ENCODE results near the gene FBXO11.
"Not testable (repeated sequence)": the region's sequence is repeated elsewhere in the genome, so short reads cannot be mapped to it uniquely, and the experiment has no call there.

The FBXO11 gene

DNA sequence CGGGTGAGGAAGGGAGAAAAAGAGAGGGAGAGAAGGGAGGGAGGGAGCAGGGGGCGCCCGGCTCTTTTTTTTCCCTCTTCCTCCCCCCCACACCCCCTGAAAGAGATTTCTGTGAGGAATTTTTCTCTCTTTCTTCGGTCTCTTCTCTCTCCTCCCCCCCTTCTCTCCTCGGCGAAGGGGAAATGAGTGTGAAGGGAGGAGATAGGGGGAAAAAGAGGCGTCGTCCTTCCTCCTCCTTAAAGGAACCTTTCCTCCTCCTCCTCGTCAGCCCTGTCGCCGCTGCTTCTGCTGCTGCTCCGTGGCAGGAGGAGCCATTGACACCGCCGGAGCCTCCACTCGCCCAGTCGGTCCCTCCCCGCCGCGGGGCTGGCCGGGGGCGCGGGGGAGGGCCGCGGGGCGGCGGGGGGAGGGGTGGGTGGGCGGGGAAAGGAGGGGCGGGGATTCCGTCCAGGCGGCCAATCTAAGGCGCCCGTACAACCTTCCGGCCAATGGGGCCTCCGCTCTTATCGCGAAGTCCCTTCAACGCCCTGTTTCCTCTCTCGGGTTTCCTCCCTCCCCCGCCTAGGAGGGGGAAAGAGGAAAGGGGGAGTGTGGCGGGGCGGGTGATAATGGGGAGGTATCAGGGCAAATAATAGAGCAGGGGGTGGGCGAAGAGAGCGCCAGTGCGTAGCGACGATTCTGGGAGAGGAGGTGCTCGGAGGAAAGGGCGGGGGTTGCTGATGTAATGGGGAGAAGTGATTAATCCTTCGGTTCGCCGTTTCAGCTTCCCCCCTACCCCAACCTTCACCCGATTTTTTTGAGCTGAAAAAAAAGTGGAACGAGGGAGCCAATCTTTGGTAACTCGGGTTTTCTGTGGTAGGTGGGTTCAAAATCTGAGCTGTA, at the start of gene FBXO11:
Gene FBXO11 (minus strand): TSS at position 342 of the 882 bp plus-strand sequence. CDS start 778 bp downstream, outside the sequence.
- peak; percentile 94 for DNase-seq

DNA sequence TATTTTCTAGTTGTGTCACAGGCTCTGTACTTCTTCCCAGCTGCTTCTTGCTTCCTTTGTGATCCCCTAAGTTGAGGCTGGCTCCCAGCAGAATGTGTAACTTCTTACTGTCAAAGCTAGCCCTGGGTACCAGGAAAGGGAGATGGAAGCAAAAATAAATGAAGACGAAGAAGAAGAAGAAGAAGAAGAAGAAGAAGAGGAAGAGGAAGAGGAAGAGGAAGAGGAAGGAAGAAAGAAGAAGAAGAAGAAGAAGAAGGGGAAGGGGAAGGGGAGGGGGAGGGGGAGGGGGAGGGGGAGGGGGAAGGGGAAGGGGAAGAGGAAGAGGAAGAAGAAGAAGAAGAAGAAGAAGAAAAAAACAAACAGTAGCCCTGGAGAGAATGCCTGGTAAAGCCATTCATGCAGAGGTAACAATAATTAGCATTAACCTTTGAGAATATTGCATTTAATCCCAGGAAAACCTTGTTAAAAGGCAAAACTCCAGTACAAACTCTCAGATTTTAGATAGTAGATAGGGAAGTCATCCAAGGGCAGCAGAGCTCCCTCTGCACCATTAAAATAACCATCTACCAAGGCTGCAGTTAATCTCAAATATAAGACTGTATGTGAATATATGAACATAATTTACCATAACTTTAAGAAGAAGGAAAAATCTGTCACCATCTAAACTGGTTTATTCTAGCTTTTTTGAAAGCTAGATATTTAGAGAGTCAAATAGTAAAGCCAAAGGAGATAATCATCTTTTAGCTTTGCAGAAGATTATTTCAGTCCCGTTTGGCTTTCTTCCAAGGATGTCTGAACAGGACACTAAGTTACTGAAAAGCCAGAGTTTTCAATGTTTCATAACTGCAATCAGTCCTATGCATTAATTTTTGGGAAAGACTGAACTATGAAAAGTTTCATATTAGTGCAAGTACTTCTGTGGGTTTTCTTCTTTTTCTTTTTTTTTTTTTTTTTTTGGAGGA, 44.3 kb upstream of the FBXO11 start:
- no peak for DNase-seq

DNA sequence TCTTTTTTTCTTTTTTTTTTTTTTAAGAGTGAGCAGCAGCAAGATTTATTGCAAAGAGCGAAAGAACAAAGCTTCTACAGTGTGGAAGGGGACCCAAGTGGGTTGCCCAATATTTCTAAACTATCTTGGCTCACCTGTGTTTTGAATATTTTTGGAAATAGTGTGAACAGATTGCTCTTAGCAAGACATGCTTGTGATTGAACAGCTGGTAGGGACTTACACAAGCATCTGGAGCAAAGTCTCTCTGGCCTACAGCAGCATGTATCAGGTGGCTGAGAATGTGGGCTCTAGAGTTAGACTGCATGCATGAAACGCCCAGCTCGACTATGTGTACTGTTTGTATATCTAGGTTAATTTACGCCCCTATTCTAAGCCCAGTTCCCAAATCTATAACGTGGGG, 40.3 kb upstream of the FBXO11 start:
- no peak for DNase-seq

DNA sequence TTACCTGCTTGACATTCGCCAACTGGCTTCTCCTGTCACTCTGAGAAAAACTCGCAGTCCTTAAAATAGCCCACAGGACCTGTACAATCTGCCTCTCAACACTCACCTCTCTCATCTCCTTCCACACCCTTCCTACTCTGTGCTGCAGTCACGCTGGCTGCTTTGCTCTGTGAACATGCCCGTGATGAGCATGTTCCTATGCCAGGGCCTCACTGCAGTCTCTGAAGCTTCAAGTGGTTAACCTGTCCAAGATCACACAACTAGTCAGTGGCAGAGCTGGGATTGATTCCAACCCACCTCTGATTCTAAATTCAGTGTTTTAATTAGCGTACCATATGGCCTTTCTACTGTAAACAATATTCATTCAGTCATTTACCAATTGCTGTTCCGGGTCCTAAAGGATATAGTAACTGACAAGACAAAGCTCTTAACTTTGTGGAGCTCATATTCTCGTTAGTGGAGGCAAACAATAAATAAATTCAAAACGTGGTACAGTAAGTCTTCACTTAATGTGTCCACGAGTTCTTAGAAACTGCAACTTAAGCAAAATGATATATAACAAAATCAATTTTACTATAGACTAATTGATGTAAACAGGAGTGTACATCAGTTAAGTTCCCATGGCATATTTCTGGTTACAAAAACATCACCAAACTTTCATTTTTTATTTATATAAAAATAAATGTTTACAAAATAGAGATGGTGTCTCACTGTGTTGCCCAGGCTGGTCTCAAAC, 38.9 kb upstream of the FBXO11 start:
- DNase-seq, result no peak

DNA sequence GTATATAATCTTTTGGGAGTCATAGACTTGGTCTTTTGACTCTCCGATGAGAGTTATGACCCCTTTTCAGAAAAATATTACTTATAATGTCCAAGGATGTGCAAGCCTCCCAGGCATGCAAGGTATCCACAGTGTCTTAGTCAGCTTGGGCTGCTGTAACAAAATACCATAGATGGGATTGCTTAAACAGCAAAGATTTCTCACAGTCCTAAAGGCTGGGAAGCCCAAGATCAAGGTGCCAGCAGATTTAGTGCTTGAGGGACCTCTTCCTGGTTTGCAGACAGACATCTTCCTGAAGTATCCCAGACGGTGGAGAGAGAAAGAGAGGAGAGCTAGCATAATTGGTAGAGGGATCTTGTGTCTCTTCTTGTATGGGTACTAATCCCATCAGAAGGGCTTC, 35.6 kb upstream of the FBXO11 start:
- DNase-seq, result no peak

DNA sequence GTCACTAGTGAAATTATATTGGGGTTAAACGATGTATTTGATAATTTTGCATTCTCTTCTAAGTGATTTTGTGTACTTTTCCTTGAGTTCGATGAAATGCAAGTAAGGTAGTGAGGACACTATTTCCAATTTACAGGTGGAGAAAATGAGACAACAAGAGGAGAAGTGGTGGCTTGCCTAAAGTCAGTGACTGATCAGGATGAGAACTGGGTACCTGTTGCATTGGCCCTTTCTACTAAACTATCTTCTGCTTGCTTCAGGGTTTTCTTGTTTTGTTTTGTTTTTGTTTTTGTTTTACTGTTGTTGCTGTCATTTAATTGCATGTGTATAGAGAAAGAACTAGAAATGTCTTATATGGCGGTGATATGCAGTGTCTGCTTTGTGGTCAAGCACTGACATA, 31.4 kb upstream of the FBXO11 start:
- no peak for DNase-seq

DNA sequence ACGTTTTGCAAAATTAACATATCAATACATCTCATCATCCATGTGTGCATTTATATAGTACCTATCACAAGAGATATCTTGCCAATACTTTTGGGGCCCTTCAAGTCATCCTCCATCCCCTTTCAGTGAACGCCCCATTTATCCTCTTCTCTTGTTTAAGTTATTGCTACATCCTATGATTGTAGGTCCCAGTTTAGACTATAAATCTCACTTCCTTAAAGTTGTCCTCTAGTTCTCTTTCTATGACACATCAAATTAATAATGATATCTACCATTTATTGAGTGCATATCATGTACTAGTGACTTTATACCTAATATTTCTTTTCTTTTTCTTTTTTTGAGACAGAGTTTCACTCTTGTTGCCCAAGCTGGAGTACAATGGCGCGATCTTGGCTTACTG, 28.8 kb upstream of the FBXO11 start:
- DNase-seq, result no peak

DNA sequence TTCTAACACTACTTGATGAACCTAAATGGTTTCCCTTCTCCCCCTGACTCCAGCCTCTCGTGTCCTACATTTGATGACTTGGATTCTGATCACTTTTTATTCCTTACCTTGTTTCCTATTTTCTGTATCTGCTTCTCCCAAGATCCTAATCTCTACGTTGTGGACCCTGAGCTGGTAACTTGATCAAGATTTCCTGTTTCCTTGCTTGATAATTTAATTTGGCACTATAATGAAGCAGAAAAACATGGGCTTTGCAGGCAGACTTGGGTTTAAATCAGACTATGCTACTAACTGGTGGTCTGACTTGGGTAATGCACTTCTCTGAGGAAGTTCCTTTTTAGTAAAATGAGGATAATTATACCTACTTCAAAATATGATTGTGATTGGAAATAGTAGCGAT, 11.7 kb upstream of the FBXO11 start:
- no peak for DNase-seq

DNA sequence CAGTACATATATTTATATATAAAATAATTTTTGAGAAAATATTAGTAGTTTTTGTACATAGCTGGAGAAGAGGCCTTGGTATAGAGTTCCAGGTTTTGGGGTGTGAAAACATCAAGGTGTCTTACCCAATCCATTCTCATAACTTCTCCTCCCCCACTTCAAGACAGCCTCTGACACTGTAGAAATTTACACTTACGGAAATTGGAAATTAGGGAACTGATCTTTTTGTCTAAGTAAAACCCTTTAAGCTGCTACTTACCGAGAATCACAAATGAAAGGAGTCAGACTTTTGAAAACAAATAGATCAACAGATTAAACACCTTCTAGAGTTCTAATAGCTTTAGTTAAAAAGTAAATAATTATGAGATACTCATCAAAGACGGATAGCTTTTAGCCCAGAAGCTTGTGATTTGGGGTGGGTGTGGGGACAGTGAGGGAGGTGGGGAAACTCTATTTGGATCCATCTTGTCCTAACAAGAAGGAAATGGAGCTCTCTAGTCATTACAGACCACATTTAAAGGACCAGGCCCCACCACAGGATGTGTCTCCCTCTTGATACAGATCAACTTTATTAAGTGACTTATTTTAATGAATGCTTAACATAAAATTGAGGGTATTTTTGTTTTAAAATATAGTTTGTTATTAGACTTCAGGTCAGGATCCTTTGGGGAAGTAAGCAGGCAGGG, 11.1 kb upstream of the FBXO11 start:
- DNase-seq, result no peak

DNA sequence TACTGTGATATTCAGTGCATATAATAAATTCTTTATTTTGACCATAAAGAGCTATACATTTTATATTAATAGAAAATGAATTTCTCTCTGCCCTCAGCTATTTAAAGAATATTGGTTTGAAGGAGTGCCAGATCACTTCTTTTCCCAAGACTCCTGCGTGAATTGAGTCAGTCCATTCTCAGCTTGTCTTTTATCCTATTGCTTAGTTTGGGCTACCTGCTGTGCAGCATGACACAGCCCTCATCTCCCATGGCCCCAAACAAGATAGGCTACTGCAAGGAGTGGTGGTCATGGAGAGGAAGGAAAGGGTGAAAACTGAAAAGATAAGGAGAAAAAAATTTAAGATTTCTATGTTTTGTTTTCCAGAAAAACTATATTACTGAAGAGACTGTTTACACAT, 10.1 kb upstream of the FBXO11 start:
- no peak for DNase-seq

DNA sequence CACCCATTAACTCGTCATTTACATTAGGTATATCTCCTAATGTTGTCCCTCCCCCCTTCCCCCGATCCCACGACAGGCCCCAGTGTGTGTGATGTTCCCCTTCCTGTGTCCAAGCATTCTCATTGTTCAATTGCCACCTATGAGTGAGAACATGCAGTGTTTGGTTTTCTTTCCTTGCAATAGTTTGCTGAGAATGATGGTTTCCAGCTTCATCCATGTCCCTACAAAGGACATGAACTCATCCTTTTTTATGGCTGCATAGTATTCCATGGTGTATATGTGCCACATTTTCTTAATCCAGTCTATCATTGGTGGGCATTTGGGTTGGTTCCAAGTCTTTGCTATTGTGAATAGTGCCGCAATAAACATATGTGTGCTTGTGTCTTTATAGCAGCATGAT, 4.4 kb upstream of the FBXO11 start:
- not testable (repeated sequence) for DNase-seq

DNA sequence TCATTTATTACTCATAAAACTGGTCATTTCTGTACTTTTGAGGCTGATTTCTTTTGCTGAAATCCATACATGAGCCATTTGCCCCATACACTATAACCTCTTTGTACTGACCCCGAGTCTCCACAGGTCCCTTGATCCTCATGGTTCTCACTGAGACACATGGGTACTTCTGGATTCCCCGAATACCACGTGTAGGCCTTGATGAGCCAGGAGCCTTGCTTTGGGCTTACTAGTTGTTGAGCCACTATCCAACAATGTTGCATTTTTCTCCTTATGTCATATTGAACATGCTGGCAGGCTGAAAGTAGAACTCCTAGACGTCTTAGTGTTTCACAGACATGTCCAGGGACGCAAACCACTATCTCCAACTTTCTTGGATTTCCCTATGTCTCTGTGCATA, 2.4 kb upstream of the FBXO11 start:
- DNase-seq, result no peak

DNA sequence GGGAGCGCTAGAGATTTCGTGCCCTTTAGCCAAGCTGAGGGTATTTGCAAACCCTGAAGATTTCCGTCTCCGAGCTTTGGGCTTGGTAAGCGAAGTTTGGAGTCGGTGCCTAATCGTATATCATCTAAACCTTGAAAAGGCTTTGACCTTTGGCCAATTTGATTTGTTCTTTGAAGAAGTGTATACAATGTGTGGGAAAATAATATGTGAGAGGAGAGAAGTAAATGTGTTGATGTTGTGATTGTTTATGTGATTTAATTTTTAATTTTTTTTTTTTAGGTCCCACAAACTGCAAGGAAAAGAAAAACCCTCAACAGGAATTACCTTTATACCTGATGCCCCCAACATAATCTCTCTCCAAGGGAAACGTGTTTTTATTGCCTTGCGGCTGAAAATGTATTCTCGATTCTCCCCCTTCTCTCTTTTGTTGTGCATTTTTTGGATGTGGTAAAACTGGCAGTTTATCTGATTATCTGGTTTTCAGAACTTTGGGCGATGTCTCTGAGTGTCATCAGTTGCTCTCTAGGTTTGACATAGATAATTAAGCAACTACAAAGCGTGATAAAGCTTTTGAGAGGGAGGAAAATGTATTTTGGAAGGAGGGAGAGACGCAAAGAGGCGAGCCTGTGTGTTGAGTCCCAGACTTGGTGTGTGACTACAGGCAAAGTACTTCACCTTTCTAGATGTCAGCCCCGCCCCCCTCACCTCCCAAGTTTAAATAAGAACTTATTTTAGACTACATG, 912 bp upstream of the FBXO11 start:
- no peak for DNase-seq

DNA sequence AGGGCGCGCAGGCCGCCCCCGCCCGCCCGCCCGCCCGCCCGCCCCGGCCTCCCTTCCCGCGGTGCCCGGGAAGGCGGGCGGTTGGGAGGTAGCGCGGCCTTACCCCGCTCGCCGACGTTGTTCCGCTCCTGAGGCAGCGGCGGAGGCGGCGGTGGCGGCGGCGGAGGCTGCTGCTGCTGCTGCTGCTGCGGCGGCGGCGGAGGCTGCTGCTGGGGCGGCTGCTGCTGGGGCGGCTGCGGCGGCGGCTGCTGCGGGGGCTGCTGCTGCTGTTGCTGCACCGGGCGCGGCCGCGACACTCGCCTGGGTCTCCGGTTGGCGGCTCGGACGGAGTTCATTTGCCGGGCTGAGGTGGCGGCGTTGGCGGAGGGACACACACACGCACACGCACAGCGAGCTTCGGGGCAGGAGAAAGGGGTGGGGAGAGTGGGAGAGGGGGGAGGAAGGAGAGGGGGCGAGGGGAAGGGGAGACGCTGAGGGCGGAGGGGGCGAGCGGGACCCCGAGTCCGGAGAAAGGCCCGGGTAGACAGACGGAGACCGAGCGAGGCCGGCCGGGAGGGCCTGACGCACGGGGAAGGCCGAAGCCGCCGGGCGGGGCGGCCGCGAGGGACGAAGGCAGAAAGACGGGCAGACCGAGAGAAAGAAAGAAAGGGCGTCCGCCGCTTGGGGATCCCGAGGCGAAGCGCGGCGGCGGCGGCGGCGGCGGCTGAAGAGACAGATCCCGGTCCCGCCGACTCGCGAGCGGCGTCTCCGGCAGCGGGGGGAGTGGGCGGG, 727 bp downstream of the FBXO11 start:
- peak; percentile 85 for DNase-seq

DNA sequence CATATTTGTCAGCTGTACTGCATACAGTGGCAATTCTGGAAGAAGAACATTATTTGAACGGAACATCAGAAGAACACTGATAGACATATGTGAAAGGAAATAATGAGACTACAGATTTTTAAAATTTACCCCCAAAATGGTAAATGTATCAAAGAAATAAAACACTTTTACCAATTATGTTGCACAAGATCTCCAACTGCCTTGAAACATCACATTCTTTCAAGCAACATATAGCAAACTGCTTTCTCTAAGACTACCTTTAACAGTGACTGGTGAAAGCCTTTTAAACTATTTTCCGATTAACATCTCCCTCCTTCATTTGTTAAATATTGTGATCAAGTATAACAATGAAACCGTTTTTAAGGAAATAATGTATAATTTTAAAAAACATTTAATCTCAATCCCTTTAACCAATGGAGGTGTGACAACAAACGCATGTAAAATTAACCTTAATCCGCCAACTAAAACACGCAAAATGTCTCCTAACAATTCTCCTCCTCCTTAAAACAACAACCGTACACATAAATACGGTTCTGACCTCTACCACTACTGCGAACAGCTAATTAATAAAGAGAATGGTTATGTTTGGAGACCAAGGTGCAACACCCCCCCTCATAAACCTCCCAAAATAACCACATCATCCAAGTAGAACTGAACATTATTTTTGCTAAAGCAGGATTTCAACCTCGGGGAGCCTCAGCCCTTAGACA, 2.4 kb downstream of the FBXO11 start:
- DNase-seq, result no peak

DNA sequence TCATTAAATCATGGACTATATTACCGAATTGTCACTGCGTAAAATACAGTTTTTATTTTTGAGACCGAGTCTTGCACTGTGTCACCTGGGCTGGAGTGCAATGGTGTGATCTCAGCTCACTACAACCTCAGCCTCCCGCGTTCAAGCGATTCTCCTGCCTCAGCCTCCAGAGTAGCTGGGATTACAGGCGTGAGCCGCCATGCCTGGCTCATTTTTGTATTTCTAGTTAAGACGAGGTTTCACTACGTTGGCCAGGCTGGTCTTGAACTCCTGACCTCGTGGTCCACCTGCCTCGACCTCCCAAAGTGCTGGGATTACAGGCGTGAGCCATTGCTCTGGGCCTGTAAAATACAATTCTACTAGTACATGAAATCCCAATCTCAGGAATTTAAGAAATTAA, 4.4 kb downstream of the FBXO11 start:
- not testable (repeated sequence) for DNase-seq

DNA sequence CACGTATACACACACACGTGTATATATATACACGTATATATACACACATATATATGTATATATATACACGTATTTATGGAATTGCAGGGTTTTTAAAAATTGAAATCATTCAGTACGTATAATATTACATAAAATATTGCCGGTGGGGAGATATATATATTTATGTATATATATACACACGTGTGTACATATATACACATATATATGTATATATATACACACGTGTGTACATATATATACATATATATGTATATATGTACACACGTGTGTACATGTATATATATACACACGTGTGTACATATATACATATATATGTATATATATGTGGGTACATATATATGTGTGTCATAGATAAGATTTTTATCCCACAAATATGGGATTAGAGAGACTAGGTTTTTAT, 5.4 kb downstream of the FBXO11 start:
- DNase-seq, result no peak

DNA sequence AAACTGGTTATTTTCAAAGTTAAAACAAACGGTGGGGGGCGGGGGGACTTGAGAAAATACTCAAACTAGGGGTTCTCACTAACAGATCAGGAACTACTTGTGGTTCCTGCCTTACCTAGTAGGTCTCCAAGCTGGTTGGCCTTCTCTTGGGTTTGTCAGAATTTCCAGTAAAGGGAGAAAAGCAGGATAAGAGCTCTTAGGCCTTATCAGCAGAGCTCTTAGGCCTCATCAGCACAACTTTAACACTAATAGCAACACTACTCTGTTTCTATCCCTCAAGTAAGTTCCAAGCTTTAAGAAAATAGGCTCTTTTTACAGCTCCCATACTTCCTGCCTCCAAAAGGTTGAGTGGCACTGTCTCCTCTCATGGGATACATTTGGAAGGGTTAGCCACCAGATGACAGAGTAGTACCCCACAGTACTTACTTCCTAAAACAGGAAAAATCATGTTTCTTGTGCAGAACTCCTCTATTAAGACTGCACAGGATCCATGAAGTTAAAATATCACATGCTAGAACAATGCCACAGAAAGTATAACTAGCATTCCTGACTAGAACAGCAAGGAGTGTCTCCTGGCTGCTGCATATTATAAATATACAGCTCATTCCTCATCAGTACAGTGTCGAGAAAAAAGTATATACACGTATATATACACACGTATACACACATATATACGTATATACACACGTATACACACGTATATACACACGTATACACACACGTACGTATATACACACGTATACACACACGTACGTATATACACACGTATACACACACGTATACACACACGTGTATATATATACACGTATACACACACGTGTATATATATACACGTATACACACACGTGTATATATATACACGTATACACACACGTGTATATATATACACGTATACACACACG, 6.1 kb downstream of the FBXO11 start:
- DNase-seq, result no peak

Data from activated CD8-positive, alpha-beta memory T cell treated with anti-CD3 and anti-CD28 coated beads for 24 hours (primary cell).